K562 (cell line): Measurements from ENCODE around the gene OR2H2. TPM values are rescaled to one million over a fixed set of nuclear protein-coding genes. Genes with fewer than 3 reads are reported as not detected.

Source experiments
- ATAC-seq: fragments of 200-7000 bp; cut with Tn5 transposase; 3 replicates; pipeline ENCODE4 v1.9.1; 2020; ENCODE audit warnings: moderate library complexity
- BruUV-seq: library from RNA; stranded (reverse); fragments of 400-500 nt; replicated peaks from 2 replicates; lab custom pipeline; 2021; lab: Mats Ljungman, UMichigan
- CTCF ChIA-PET: fragments of 300-600 bp; formaldehyde crosslinking; extraction: SDS; loops from one replicate; lab custom pipeline; 2021; ENCODE audit warnings: low intra/inter-chr PET ratio; lab: Yijun Ruan, JAX
- POLR2A ChIA-PET: fragments of 300-600, 350-650 bp; sonication (Branson Sonifier 250); formaldehyde crosslinking; extraction: SDS; loops from one replicate; lab custom pipeline; 2021; ENCODE audit warnings: antibody characterized with exemption, inconsistent platforms; lab: Yijun Ruan, JAX
- DNase-seq, 4 experiments: peaks; one replicate each; pipeline versions ENCODE4 v3.0.0 to v3.0.0-alpha.2; 2011 to 2018; ENCODE audit warnings: low spot score in 3 of 4, mixed read lengths in 3 of 4; ENCODE audit errors: extremely low read depth in 1 of 4
- FAIRE-seq: peaks from 2 replicates; lab custom pipeline; 2011; peaks lifted over from hg19 to GRCh38; lab: Jason Lieb, UNC
- H2AFZ ChIP-seq: 2 replicates; pipeline ENCODE4 v1.6.0; 2011; ENCODE audit warnings: low read depth, low read length, control low read depth, inconsistent platforms
- H3K27ac ChIP-seq: fragments of 200-600 bp; 3 replicates; pipeline ENCODE4 v1.8.0; 2011; ENCODE audit warnings: low read depth, mild to moderate bottlenecking, control low read depth, inconsistent platforms, low read length, moderate library complexity, mixed read lengths; ENCODE audit errors: extremely low read depth
- H3K27me3 ChIP-seq, 2 experiments: fragments of 300-600 bp in 1 of 2; 2 replicates in 1 of 2; 3 replicates in 1 of 2; pipeline versions ENCODE4 v1.6.0 to v1.8.0; 2011; ENCODE audit warnings: inconsistent platforms in 2 of 2, low read length in 2 of 2, mild to moderate bottlenecking in 1 of 2, mixed read lengths in 1 of 2, moderate library complexity in 1 of 2; ENCODE audit not compliant: control insufficient read depth in 2 of 2, insufficient read depth in 2 of 2
- H3K36me3 ChIP-seq: fragments of 300-600 bp; 3 replicates; pipeline ENCODE4 v1.8.0; 2011; ENCODE audit warnings: mild to moderate bottlenecking, low read length, inconsistent platforms; ENCODE audit not compliant: control insufficient read depth, insufficient read depth
- H3K4me1 ChIP-seq, 2 experiments: fragments of 200-600 bp in 1 of 2; replicated peaks in 1 of 2; 2 replicates in 1 of 2; 3 replicates in 1 of 2; pipeline versions ENCODE4 v1.5.1 to v1.8.0; 2011; ENCODE audit warnings: inconsistent platforms in 2 of 2, low read length in 2 of 2, mild to moderate bottlenecking in 1 of 2, mixed read lengths in 1 of 2, moderate library complexity in 1 of 2; ENCODE audit not compliant: control insufficient read depth in 2 of 2, insufficient read depth in 2 of 2
- H3K4me2 ChIP-seq: 2 replicates; pipeline ENCODE4 v1.6.1; 2011; ENCODE audit warnings: low read length, control low read depth, inconsistent platforms, mixed read lengths; ENCODE audit not compliant: insufficient read depth
- H3K4me3 ChIP-seq: fragments of 200-600 bp; sonication (generic), shearing (Covaris generic); 2 replicates; pipeline ENCODE4 v1.5.1; 2016; ENCODE audit warnings: control low read depth, inconsistent platforms
- H3K79me2 ChIP-seq: fragments of 200-600 bp; 3 replicates; pipeline ENCODE4 v1.8.0; 2011; ENCODE audit warnings: low read length, inconsistent platforms; ENCODE audit not compliant: control insufficient read depth, insufficient read depth
- H3K9ac ChIP-seq, 2 experiments: 2 replicates each; pipeline versions ENCODE4 v1.6.0 to v1.6.1; 2011; ENCODE audit warnings: low read depth in 2 of 2, low read length in 2 of 2, control low read depth in 1 of 2, inconsistent platforms in 1 of 2, mild to moderate bottlenecking in 1 of 2, mixed read lengths in 1 of 2; ENCODE audit not compliant: insufficient read depth in 1 of 2
- H3K9me1 ChIP-seq: one replicate; pipeline ENCODE4 v1.6.0; 2011; ENCODE audit warnings: inconsistent platforms, mild to moderate bottlenecking, low read length, moderate library complexity; ENCODE audit not compliant: control insufficient read depth, insufficient read depth
- H3K9me3 ChIP-seq: replicated peaks from 2 replicates; pipeline ENCODE4 v1.5.1; 2011; ENCODE audit warnings: low read depth, low read length, inconsistent platforms; ENCODE audit not compliant: control insufficient read depth, insufficient read depth
- H4K20me1 ChIP-seq: replicated peaks from 2 replicates; pipeline ENCODE4 v1.6.1; 2011; ENCODE audit warnings: low read length, inconsistent platforms, mixed read lengths; ENCODE audit not compliant: control insufficient read depth, insufficient read depth
- CCNT2 ChIP-seq: IDR thresholded peaks from 2 replicates; pipeline ENCODE4 v1.6.1; 2011; ENCODE audit warnings: borderline replicate concordance, low read depth, mild to moderate bottlenecking, moderate library complexity, mixed read lengths, low read length; ENCODE audit not compliant: insufficient read length; ENCODE audit errors: extremely low read depth
- ELF1 ChIP-seq: fragments of 200-800 bp; sonication (Bioruptor generic); IDR thresholded peaks from 2 replicates; pipeline ENCODE4 v1.6.1; 2016; ENCODE audit warnings: missing genetic modification characterization, missing compliant biosample characterization
- KLF6 ChIP-seq: fragments of 250-450 bp; sonication (Bioruptor Pico); IDR thresholded peaks from 2 replicates; pipeline ENCODE4 v1.4.0; 2020; ENCODE audit warnings: mild to moderate bottlenecking, moderate library complexity, borderline replicate concordance
- MTA1 ChIP-seq: fragments of 450-650 bp; IDR thresholded peaks from 2 replicates; pipeline ENCODE4 v1.6.1; 2017; ENCODE audit warnings: borderline replicate concordance
- NBN ChIP-seq: fragments of 450-650 bp; IDR thresholded peaks from 2 replicates; pipeline ENCODE4 v1.6.1; 2016; ENCODE audit warnings: low read depth, mild to moderate bottlenecking
- NR2C1 ChIP-seq, 2 experiments: fragments of 450-650 bp; IDR thresholded peaks; 2 replicates each; pipeline ENCODE4 v1.6.1; 2017; ENCODE audit warnings: mild to moderate bottlenecking in 2 of 2, antibody characterized with exemption in 1 of 2, inconsistent platforms in 1 of 2, missing compliant biosample characterization in 1 of 2, missing genetic modification characterization in 1 of 2
- SMARCA4 ChIP-seq: fragments of 450-650 bp; IDR thresholded peaks from 2 replicates; pipeline ENCODE4 v1.6.1; 2016
- SMARCE1 ChIP-seq: fragments of 450-650 bp; IDR thresholded peaks from 2 replicates; pipeline ENCODE4 v1.7.1; 2016; ENCODE audit warnings: mild to moderate bottlenecking
- XRCC4 ChIP-seq: IDR thresholded peaks from one replicate; pipeline ENCODE4 v1.6.1; 2011; ENCODE audit not compliant: insufficient read depth, insufficient read length; ENCODE audit errors: extremely low read depth
- ZNF263 ChIP-seq: sonication (generic); formaldehyde crosslinking; IDR thresholded peaks from 2 replicates; pipeline ENCODE4 v1.8.0; 2022; ENCODE audit warnings: mild to moderate bottlenecking, missing genetic modification reagents, borderline replicate concordance
- WGBS: fragments of 100-300 bp; shearing (Covaris generic); methylation state at CpG from one replicate; pipeline ENCODE4 v1.1.6; 2016; ENCODE audit warnings: low coverage, mixed read lengths; ENCODE audit not compliant: insufficient coverage; ENCODE audit errors: missing lambda C conversion rate; 5-methylcytosine and 5-hydroxymethylcytosine counted together
- in situ Hi-C: fragments of 300-500 bp; cut with MboI; formaldehyde crosslinking; loops from 4 replicates; pipeline ENCODE4 v1.15.0; 2018; ENCODE audit warnings: inconsistent platforms, mixed read lengths
- intact Hi-C: fragments of 100-400 bp; cut with micrococcal nuclease; formaldehyde crosslinking; loops from 2 replicates; pipeline ENCODE4 v1.14.2; 2022
- polyA plus RNA-seq, 8 experiments: library from polyadenylated mRNA; depleted of rRNA in 4 of 8; stranded (reverse) in 5 of 8; unstranded in 3 of 8; fragments of >200 nt; fragmentation: Nextera tagmentation in 2 of 8; fragmentation: Illumina TruSeq in 1 of 8; extraction: Ambion mirVana in 2 of 8; extraction: Trizol in 1 of 8; gene quantifications; 2 replicates each; pipeline versions ENCODE4 v1.2.1 to v1.2.3, GENCODE V29; 2011 to 2014; ENCODE audit warnings: inconsistent platforms in 1 of 8, missing spikeins in 1 of 8
- total RNA-seq, 7 experiments: library from RNA; depleted of rRNA in 6 of 7; stranded (reverse); fragments of >200 nt in 6 of 7; fragmentation: Illumina TruSeq in 2 of 7; extraction: Trizol in 2 of 7; gene quantifications; 2 replicates each; pipeline versions ENCODE4 v1.2.1 to v1.2.3, GENCODE V29; 2011 to 2021; ENCODE audit warnings: low replicate concordance in 1 of 7
- TF ChIP-seq, protein P1 (sequence below): sonication (generic); formaldehyde crosslinking; IDR thresholded peaks from 2 replicates; pipeline ENCODE4 v1.8.0; 2023; ENCODE audit warnings: mild to moderate bottlenecking, missing genetic modification reagents
- TF ChIP-seq, protein P2 (sequence below), 2 experiments: fragments of 450-650 bp; IDR thresholded peaks; 2 replicates each; pipeline ENCODE4 v1.6.1; 2016; ENCODE audit warnings: mild to moderate bottlenecking in 2 of 2, borderline replicate concordance in 1 of 2, low read depth in 1 of 2, moderate library complexity in 1 of 2

The OR2H2 gene
- total and polyA plus RNA-seq, 9 of the 15 experiments (the other 6 are each of a cell fraction or from before 2014, with no cell fraction given), result not detected

DNA sequence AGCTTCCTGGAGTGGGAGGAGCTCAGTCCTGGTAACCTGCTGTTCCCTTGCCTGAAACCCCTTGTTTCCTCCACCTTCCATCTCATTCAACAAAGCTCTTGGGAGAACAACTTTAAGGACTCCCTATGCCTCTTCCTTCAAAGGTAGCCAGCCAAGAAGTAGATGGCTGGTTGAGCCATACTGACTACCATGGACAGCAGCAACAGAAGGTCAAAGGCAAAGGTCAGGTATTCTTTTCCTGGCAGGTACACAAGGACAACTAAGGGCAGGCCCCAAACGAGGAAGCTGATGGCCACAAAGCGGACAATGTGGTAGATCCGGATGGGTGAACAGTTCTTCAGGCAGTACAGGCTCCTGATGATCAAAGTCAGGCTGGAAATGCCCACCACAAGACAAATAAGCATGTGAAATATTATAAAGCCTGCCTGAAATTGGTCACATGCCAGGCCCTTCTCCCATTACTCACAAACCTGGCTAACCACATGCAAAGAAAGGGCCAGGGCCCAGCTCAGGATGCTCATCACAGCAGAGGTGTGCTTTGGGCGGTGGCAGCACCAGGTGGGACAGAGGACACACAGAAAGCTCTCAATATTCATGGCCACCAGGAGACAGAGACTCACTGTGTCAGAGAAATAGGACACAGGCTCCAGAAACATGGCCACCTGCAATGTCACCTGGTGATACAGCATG, 47.1 kb upstream of the OR2H2 start:
- ATAC-seq, result no peak
- POLR2A ChIA-PET, result interaction anchor here (0.7 to 0.8 kb wide), 2 partner anchors 11 to 690 kb away, joined by 3 read pairs; no protein-coding TSS in a partner anchor
- TF ChIP-seq, protein P1, sequence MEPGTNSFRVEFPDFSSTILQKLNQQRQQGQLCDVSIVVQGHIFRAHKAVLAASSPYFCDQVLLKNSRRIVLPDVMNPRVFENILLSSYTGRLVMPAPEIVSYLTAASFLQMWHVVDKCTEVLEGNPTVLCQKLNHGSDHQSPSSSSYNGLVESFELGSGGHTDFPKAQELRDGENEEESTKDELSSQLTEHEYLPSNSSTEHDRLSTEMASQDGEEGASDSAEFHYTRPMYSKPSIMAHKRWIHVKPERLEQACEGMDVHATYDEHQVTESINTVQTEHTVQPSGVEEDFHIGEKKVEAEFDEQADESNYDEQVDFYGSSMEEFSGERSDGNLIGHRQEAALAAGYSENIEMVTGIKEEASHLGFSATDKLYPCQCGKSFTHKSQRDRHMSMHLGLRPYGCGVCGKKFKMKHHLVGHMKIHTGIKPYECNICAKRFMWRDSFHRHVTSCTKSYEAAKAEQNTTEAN (CRISPR knock-in tag), result no peak
- TF ChIP-seq MTA1 (no peak), KLF6 (no peak), ELF1 (no peak), XRCC4 (no peak), CCNT2 (no peak), SMARCA4 (no peak), NR2C1 (IDR thresholded peaks at IDR 0.05) (peak; percentile 39; the same call in 1 of the 2 replicates), NR2C1 (tag; IDR thresholded peaks at IDR 0.05) (peak; percentile 53; the same call in 1 of the 2 replicates), SMARCE1 (no peak), ZNF263 (CRISPR knock-in tag) (no peak), NBN (no peak)
- TF ChIP-seq, protein P2, sequence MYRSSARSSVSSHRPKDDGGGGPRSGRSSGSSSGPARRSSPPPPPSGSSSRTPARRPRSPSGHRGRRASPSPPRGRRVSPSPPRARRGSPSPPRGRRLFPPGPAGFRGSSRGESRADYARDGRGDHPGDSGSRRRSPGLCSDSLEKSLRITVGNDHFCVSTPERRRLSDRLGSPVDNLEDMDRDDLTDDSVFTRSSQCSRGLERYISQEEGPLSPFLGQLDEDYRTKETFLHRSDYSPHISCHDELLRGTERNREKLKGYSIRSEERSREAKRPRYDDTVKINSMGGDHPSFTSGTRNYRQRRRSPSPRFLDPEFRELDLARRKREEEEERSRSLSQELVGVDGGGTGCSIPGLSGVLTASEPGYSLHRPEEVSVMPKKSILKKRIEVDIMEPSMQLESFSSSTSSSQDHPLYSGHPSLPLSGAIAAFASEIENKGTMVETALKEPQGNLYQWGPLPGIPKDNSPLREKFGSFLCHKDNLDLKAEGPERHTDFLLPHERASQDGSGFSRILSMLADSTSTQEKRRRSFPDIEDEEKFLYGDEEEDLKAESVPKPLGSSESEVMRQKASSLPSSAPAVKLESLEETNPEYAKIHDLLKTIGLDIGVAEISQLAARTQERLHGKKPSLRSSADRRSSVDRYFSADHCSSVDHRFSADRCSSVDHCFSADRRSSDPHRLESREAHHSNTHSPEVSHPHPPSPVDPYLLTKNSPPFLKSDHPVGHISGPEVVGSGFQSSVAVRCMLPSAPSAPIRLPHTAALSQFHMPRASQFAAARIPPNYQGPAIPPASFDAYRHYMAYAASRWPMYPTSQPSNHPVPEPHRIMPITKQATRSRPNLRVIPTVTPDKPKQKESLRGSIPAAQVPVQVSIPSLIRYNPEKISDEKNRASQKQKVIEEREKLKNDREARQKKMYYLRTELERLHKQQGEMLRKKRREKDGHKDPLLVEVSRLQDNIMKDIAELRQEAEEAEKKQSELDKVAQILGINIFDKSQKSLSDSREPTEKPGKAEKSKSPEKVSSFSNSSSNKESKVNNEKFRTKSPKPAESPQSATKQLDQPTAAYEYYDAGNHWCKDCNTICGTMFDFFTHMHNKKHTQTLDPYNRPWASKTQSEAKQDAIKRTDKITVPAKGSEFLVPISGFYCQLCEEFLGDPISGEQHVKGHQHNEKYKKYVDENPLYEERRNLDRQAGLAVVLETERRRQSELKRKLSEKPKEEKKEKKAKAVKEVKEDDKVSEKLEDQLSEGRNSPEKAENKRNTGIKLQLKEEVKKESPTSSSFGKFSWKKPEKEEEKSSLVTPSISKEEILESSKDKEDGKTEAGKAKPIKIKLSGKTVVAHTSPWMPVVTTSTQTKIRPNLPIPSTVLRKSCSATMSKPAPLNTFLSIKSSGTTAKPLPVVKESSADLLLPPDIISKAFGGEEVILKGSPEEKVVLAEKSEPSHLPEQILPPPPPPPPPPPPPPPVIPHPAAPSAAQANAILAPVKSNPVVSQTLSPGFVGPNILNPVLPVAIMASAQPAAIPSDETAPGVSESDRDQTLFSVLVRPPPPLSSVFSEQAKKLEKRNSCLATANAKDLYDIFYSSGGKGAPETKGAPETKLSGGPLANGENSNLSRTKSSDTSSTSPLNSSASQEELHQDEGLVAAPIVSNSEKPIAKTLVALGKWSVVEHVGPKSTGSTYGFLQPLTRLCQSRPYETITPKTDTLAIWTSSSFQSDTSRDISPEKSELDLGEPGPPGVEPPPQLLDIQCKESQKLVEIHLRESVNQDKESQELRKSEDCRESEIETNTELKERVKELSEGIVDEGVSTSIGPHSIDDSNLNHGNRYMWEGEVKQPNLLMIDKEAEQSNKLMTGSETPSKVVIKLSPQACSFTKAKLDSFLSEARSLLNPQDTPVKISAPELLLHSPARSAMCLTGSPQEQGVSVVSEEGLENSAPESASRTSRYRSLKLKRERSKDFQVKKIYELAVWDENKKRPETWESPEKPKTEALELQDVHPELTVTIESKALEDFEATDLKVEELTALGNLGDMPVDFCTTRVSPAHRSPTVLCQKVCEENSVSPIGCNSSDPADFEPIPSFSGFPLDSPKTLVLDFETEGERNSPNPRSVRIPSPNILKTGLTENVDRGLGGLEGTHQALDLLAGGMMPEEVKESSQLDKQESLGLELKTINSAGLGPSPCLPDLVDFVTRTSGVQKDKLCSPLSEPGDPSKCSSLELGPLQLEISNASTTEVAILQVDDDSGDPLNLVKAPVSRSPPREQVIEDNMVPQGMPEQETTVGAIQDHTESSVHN (IDR thresholded peaks at IDR 0.05; ENCODE audit: borderline replicate concordance in 1 of 2, low read depth in 1 of 2), result no peak

More for the DNA sequence above, 47.1 kb upstream of the OR2H2 start:
- CTCF ChIA-PET, result no interaction called here
- Histone ChIP-seq H3K27ac (no peak overlapping the region), H3K9ac (no peak overlapping the region), H3K4me2 (no peak overlapping the region), H3K9me1 (no peaks in the 10 kb centered on the region), H3K27me3 (peaks cover 0 to 20% of the 10 kb centered on the region in 2 experiments; a peak in 2 of 5 replicates), H3K79me2 (no peaks in the 10 kb centered on the region), H3K9me3 (no peaks in the 10 kb centered on the region), H4K20me1 (no peaks in the 10 kb centered on the region), H2AFZ (no peak overlapping the region), H3K36me3 (no peaks in the 10 kb centered on the region), H3K4me1 (no peaks in the 10 kb centered on the region), H3K4me3 (no peak overlapping the region)
- intact Hi-C loops (no loop called here), in situ Hi-C loops (no loop called here)
- no peak for DNase-seq
- BruUV-seq, result no TSS peak
- 2% methylated on average over 4 of the region's 4 CpGs for WGBS
- FAIRE-seq, result no peak
